Activated CD8-positive, alpha-beta memory T cell treated with anti-CD3 and anti-CD28 coated beads, Interleukin-2, amount 50 U/mL, for 24 hours (primary cell): Measurements from ENCODE around the gene ZCCHC10.
"Not testable (repeated sequence)": the region's sequence is repeated elsewhere in the genome, so short reads cannot be mapped to it uniquely, and the experiment has no call there.

Experiments
- DNase-seq: peaks from one replicate; pipeline ENCODE4 v3.0.0-alpha.2; 2020; ENCODE audit errors: extremely low read depth

Gene ZCCHC10

DNA sequence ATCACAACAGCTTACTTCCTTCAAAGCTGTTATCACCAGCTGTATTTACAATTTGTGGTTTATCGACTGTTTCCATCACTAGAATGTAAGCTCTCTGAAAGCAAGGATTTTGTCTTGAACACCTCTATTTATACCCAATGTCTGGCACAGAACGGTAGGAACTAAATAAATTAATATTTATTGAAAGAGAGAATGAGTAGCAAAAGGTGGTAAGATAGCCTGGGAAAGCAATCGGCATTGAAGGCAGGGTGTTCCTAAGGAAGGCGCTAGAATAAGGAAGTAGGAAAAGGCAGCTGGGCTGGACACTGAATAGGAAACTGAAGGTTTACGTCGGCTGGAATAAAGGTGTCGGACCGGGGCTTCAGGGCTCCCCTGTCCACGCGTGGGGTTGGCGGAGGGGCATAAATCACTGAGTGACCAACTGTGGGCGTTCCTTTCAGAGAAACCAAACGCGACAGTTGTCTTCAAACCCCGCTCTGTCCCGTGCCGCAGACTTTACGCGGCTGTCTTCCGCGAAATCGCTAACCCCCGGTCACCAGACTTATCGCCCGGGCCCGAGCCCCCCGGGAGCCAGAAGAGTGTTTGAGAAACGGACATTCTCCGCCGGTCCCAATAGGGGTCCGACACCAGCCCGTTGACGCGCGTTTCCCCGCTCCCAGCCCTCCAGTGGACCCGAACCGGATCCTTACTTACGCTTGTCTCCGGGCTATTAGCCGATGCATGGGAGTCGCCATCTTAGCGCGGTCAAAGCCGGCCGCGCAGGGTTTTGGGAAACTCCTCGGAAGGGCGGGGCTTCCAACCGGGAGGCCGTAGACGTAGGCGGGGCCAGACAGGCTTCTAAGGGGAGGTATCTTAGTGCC lies at the start of gene ZCCHC10:
TSS of gene ZCCHC10 (minus strand) at position 746 of the 860 bp plus-strand sequence. CDS start at position 734, 12 bp downstream.
- peak; percentile 85 for DNase-seq

DNA sequence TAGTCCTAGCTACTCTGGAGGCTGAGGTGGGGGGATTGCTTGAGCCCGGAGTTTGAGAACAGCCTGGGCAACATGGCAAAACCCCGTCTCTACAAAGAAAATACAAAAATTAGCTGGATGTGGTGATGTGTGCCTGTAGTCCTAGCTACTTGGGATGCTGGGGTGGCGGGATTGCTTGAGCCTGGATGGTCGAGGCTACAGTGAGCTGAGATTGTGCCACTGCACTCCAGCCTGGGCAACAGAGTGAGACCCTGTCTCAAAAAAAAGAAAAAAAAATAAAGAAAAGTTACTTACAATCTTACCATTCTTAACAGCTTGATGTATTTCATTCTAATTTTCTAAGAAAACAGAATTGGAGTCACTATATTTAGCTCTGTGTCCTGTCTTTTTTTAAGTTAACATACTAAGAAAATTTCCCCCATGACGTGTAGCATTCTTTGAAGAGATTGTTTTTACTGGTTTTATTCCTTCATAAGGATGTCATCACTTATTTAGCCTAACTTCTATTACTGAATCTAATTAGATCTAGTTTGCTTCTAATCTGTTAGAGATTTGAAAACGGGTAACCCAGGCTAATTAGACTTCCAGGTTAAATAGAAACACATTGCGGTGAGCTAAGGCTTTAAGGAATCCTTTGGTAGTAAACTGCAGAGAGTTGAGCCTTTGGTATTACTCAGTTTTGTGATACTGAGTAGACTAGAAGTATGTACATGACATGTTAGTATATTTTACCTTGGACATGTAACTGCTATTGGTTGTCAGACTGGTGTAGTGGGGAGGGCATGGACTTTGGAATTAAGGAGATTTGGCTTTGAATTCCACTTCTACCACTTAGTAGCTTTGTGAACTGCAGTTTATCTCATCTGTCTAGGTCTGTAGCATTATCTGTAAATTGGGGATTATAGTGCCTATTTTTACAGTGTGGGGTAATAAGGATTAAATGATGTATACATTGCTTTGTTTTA lies 49.5 kb upstream of the ZCCHC10 start:
- DNase-seq, result no peak

DNA sequence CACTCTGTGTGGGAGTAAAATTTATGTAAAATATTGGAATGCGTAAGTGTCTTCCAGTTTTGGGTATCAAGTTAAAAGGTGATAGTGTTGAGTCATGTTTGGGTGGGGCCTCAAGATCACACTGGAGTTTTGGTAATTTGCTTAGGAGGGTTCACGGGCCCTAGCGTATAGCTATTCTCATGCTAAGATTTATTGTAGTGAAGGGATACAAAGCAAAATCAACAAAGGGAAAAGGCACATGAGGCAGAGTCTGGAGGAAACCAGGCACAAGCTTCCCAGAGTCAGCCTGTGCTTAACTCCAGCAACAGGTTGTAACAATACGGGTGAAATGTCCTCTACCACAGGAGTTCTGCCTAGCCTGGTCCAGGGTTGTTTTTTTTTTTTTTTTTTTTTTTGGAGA lies 45.7 kb upstream of the ZCCHC10 start:
- DNase-seq, result no peak

DNA sequence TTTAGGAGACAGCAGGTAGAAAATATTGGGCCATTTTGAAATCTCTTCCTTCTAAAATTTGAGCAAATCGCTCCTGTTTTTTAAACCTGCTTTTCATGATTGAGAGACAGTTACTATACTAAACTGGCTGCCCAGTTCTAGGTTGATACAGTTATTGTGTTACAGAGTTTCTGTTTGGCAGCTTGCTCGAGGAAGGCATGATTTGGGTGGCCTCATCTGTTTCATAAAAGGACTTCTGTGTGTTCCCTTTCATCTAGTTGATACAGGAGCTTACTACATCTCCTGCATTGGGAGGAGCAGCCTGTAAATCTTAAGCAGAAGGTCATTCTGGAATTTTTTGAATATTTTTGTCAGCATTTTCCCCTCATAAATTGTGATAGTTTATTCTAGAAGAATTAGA lies 39.7 kb upstream of the ZCCHC10 start:
- no peak for DNase-seq

DNA sequence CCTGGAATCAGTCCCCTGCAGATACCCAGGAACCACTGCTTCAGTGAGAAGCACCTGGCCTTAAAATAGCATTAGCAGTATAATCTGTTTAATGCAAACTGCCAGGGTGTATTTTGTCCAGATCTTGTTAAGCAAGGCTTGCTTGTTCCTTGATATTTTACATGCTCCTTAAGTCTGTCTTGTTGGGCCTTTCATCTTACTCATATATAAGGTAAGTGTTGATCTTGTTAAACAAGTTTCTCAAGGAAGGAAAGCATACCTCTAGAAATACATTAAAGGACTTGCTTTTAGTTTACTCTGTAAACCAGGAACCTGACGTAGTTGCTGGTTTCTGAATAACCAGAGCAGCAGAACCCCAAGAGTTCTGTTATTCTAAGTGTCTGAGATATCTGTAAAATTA lies 39.1 kb upstream of the ZCCHC10 start:
- DNase-seq, result no peak

DNA sequence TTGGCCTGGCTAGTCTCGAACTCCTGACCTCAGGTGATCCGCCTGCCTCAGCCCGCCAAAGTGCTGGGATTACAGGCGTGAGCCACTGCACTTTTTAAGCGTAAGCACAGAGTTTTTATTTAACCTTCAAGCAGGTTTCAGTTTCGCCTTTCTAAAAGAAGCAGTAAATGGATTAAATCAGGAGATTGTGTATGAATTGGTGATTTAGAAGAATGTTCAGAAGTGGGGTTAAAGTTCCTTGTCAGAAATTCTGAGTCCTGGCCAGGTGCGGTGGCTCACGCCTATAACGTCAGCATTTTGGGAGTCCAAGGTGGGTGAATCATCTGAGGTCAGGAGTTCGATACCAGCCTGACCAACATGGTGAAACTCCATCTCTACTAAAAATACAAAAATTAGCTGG lies 37.6 kb upstream of the ZCCHC10 start:
- DNase-seq, result no peak

DNA sequence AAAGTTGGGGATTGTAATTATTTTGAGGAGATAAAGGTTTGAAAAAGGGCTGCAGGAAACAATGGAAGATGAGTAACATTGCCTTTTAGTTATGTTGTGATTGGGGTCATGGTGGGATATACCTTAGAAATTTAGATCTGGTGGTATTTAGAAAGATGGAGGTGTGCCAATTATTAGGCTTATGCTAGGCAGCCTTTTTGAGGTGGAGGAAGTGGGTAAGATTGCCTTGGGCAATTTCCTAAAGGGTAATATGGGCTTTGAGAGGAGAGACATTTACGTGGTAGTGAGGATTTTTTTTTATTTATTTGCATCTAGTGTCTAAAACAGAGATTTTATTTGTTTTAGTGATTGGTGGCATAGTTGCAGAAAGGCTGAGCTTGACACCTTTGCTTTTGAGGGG lies 35.9 kb upstream of the ZCCHC10 start:
- DNase-seq, result no peak

DNA sequence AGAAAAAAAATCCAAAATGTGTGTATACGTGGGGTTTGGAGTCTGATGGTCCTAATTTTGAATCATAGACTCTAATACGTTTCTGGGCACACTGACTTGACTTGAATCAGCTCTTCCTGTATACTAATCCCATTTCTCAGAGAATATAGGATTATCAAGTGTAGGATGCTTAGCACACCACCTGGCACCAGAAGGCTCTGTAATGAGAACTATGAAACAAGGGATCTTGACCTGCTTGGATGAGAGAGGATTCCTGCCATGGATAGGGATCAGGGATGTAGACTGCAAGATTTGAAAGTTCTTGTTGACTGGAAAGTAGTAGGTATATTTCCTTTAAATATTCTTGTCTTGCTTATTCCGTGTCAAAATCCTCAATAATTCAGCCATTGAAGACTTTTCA lies 33.3 kb upstream of the ZCCHC10 start:
- DNase-seq, result no peak

DNA sequence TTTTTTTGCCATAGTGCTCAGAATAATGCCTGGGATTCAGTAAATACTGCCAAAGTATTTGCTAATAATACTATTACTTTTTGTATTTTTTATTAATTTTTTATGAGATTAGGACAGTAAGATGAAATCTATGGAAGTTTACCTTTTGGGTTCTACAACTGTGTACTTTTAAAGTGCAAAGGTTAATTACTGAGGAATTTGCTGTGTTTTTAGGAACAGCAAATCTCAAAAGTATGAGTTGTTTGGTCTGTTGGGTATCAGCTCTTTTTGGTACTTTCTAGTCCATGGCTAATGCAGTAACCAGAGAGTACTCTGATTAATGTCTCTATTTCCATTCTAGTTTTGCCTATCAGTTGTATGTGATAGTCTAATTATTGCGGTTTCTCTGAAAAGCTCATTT lies 30.5 kb upstream of the ZCCHC10 start:
- no peak for DNase-seq

DNA sequence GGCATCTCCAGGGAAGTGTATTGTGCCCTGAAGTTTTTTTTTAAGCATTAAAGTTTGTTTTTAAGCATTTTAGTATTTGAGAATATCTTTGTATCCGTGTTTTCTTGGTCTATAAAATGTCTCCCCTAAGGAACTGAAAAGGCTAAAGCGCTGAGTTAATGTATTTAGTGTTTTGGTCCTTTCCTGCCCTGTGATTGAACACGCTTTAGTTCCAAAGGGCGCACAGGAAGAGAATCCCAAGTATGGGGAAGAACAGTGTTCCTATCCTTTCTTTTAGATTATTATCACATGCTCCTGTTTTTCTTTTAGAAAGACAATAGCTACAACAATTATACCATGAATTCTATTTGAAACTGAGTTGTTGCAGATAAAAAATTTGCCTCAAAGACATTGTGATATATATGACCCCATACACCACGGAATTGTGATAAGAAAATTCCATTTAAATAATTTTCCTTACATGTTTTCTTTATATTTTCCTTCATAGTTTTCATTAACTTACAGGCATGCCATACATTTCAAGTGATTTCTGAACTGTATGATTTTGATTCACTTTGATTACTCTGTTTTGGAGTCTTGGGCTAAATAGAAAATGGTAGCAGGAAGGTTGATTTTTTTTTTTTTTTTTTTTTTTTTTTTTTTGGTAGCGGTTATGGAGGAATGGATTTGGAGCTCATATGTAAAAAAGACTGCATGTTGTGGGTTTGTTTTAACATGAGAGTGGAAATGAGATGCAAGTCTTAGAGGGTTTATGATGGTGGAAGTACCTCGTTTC lies 28.5 kb upstream of the ZCCHC10 start:
- DNase-seq, result no peak

DNA sequence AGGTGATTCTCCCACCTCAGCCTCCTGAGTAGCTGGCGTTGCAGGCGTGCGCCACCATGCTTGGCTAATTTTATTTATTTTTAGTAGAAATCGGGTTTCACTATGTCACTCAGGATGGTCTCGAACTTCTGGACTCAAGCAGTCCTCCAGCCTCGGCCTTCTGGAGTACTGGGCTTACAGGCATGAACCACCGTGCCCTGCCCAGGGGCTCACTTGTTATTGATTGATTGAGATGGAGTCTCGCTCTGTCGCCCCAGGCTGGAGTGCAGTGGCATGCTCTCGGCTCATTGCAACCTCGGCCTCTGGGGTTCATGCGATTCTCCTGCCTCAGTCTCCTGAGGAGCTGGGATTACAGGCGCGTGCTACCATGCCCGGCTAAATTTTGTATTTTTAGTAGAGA lies 27.1 kb upstream of the ZCCHC10 start:
- DNase-seq, result no peak

DNA sequence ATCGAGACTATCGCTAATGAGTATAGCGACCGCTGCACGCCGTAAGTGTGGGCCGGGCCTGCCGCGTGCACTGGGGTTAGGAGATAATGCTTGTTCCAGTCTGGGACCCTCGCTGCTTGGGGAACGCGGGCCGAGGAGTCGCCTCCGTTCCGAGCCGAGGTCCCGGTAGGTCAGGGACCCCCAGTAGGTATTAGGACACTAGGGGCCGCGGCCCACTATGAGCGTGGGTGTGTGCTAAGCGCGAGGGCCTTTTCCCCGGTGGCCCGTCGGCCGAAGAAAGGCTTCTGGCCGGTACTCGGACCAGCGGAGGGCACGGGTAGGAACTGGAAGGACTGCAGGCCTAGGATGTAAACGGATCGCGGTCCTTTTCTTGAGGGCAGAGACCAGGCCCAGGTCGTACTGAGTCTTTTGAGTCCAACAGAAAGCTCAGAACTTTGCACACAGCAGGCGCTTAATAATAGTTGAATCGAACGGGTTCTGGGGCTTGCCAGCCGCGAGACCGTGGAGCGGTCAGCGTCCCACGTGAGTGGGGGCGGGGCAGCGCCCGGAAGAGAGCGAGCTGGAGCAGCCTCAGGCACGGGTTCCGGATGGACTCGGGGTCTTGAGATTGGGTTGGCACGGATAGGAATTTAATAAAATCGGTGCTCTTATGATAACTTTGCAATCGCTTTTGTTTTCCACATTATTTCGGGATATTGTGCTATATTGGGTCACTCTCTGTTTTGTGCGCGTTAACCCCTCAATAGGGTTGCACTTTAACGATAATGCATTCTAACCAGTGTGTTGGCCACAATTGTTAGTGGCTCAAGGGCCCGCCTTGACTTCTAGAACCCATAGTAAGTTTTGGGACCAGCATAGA lies 26.2 kb upstream of the ZCCHC10 start:
- DNase-seq, result peak; percentile 24

DNA sequence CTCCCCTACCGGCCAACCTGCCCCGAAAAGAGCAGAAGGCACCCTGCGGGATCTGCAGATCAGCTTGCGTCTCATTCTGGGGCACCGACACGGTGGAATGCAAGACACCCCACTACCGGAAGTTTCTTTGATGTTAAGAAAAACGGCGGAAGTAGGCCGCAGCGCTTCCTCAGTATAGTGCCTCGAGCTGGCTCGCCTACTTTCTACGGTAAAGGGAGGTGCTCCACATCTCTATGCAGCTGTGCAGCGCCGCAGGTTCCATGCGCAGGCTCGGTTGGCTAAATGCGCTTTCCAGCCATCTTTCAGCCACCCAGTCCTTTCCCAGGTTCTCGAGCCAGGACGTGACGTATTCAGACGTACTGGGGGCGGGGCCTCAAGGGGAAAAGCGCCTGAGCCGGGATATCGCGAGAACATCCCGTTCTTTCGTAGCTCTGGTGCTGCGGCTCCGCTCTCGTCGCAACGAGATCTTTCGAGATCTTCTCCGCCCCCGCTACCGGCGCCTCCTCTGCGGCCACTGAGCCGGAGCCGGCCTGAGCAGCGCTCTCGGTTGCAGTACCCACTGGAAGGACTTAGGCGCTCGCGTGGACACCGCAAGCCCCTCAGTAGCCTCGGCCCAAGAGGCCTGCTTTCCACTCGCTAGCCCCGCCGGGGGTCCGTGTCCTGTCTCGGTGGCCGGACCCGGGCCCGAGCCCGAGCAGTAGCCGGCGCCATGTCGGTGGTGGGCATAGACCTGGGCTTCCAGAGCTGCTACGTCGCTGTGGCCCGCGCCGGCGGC lies 25.4 kb upstream of the ZCCHC10 start, which contains the start of gene HSPA4:
TSS of gene HSPA4 (plus strand) at position 472 of the 775 bp plus-strand sequence. CDS start at position 710, 238 bp downstream.
- peak; percentile 97 for DNase-seq

DNA sequence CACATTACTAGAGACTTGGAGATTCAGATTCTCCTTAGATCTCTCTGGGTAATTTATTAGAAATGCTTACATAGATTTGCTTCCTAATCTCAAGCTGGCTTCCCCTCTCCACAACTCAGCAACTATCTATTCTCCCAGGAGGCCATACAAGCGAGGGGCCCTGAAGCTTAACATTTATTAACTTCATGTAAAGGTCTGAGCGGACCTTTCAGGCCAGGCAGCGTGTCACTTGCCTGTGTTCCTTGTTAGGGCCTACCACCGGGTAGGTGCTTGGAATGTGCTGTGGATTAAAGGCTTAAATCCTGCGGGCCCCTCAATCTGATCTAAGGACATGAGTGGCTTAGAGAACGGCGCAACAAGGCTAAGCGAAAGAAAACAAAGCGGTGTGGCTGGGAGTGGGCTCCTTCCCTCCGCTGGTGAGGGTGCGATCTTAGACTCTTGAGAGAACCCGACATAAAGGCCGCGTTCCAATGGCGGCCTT lies 24.8 kb upstream of the ZCCHC10 start:
- no peak for DNase-seq

DNA sequence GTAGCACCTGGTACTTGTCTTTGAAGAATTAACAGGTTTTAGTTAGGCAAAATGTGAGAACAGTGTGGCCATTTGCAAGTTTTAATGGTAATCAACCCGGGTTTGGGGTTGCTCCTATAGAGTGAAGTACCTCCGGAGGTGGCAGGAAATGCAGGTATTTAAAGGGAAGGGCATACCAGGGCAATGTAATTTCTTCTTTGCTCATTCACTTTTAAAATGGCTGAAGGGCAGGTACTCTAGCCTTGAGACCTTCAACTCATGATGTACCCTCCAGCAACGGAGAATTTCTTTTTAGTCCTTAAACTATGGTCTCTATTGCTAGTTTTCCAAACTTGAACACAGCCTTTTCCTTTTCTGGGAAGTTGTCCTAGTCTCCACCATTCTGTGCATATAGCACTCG lies 24.2 kb upstream of the ZCCHC10 start:
- DNase-seq, result no peak

DNA sequence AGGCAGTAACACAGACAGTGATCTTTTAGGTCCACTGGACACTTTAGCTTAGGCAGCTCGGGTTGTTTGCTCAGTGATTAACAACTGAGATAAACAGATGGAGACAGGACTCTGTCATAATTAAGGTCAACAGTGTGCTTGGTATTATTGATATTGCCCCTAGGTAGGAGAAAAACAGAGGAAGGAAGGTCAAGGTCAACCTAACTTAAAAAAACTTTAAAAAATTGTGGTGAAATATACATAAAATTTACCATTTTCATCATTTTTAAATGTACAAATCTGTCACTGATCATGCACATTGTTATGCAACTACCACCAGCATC lies 23.3 kb upstream of the ZCCHC10 start:
- no peak for DNase-seq

DNA sequence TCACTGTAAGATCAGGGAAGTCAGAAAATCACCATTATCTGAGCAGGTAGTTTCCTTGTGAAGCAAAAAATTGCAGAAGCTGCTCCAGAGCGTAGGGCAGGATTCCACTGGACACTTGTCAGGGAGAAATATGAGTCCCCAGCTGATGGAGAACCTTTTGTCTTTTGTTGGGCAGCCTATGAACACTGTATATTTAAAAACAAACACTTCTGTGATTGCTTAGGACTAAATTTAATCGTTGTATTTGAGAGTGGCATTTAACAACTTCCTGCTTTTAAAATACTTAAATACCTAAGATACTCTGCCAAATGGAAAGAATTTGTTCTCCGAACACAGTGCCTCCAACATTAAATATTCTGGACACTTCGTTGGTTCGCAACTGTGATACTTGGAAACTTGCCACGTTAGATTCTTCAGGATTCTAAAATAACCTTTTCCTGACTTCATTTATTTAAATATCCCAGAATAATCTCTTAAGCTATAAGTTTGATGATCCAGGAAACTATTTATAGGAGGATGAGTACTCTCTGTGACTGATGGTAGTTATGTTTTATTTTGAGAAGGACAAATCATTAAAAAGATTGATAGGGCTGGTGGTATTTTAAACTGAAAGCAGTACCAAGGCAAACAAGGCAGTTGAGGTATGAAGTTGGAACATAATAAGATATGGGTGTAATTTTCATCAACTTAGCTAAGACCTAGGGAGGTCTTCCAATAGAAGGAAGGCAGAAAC lies 22.8 kb upstream of the ZCCHC10 start:
- no peak for DNase-seq

DNA sequence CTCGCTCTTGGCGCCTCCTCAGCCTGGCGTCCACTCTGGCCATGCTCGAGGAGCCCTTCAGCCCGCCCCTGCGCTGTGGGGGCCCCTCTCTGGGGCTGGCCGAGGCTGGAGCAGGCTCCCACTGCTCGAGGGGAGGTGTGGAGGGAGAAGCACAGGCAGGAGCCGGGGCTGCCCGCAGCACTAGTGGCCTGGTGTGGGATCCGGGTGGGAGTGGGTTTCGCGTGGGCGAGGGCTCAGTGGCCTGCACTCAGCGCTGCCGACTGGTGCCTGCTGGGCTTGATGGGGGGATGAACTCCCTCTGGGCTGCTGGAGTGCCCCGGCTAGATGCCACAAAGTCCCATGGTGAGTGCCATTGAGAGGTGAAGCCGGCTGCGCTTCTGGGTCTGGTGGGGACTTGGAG lies 21.1 kb upstream of the ZCCHC10 start:
- DNase-seq, result no peak

DNA sequence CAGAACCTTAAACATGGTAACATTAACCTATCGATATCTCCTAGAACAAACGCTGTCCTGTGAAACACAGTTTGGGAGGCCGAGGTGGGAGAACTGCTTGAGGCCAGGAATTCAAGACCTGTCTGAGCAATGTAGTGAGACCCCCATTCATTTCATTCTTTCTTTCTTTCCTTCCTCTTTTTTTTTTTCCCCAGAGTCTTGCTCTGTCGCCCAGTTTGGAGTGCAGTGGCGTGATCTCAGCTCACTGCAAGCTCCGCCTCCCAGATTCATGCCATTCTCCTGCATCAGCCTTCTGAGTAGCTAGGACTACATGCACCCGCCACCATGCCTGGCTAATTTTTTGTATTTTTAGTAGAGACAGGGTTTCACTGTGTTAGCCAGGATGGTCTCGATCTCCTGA lies 20.2 kb upstream of the ZCCHC10 start:
- DNase-seq, result not testable (repeated sequence)
